ENCODE data around the gene JAK1.

The JAK1 gene

DNA sequence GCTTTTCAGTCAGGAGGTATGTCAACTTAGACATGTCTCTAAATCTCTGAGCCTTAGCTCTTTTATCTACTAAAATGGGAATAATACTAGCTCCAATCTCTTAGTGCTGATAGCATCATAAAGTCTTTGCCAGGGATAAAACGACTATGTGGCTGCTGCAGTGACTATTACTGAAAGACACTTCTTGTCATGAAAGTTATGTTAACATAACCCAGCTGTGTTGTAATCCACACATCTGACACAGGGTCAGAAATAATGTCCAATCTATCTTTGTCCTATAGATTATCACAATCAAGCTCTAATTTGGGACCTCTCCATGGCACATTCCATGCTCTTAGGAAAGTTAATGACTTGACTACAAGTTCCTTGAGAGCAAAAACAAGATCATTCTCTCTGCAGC is 62.8 kb downstream of the JAK1 start:
- no peaks in the 10 kb centered on the region for H3K9me3 ChIP-seq (ENCODE audit: control insufficient read depth, insufficient read depth, low read depth, low read length)
- no peak overlapping the region for H3K27ac ChIP-seq (ENCODE audit: extremely low read depth, low read depth, low read length)
- CTCF ChIA-PET = interaction anchor here (0.7 kb wide), 1 partner anchor 59 kb away, joined by 4 read pairs; no protein-coding TSS in a partner anchor
- POLR2A ChIA-PET = no interaction called here
- no peak overlapping the region for H3K4me3 ChIP-seq (ENCODE audit: low read depth, low read length)
- no peaks in the 10 kb centered on the region for H3K36me3 ChIP-seq (ENCODE audit: control insufficient read depth in 2 of 2, insufficient read depth in 1 of 2, low read length in 2 of 2)
- H3K4me1 ChIP-seq (ENCODE audit: control insufficient read depth, insufficient read depth, low read length) = no peaks in the 10 kb centered on the region
- TF ChIP-seq ZNF335 (tag by site-specific recombination; conservative IDR thresholded peaks at IDR 0.05) (no peak), PRDM6 (tag by site-specific recombination; IDR thresholded peaks at IDR 0.05) (no peak), AEBP2 (tag by site-specific recombination; IDR thresholded peaks at IDR 0.05; ENCODE audit: borderline replicate concordance) (no peak), ZNF140 (tag by site-specific recombination; IDR thresholded peaks at IDR 0.05) (no peak), OVOL3 (tag by site-specific recombination; IDR thresholded peaks at IDR 0.05) (no peak), ZNF645 (tag by site-specific recombination; IDR thresholded peaks at IDR 0.05) (no peak), GLIS1 (tag by site-specific recombination; IDR thresholded peaks at IDR 0.05) (no peak), ZNF785 (tag by site-specific recombination; IDR thresholded peaks at IDR 0.05) (no peak), PRDM2 (tag by site-specific recombination; IDR thresholded peaks at IDR 0.05; ENCODE audit: borderline replicate concordance) (no peak), SP2 (tag by site-specific recombination; IDR thresholded peaks at IDR 0.05) (no peak), ZNF311 (tag by site-specific recombination; IDR thresholded peaks at IDR 0.05; ENCODE audit: borderline replicate concordance) (no peak), ZBTB44 (tag by site-specific recombination; IDR thresholded peaks at IDR 0.05) (no peak), REST (tag by site-specific recombination; IDR thresholded peaks at IDR 0.05) (no peak)
- TF ChIP-seq, protein P1, sequence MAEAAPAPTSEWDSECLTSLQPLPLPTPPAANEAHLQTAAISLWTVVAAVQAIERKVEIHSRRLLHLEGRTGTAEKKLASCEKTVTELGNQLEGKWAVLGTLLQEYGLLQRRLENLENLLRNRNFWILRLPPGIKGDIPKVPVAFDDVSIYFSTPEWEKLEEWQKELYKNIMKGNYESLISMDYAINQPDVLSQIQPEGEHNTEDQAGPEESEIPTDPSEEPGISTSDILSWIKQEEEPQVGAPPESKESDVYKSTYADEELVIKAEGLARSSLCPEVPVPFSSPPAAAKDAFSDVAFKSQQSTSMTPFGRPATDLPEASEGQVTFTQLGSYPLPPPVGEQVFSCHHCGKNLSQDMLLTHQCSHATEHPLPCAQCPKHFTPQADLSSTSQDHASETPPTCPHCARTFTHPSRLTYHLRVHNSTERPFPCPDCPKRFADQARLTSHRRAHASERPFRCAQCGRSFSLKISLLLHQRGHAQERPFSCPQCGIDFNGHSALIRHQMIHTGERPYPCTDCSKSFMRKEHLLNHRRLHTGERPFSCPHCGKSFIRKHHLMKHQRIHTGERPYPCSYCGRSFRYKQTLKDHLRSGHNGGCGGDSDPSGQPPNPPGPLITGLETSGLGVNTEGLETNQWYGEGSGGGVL (tag by site-specific recombination; IDR thresholded peaks at IDR 0.05) = no peak
- TF ChIP-seq, protein P2, sequence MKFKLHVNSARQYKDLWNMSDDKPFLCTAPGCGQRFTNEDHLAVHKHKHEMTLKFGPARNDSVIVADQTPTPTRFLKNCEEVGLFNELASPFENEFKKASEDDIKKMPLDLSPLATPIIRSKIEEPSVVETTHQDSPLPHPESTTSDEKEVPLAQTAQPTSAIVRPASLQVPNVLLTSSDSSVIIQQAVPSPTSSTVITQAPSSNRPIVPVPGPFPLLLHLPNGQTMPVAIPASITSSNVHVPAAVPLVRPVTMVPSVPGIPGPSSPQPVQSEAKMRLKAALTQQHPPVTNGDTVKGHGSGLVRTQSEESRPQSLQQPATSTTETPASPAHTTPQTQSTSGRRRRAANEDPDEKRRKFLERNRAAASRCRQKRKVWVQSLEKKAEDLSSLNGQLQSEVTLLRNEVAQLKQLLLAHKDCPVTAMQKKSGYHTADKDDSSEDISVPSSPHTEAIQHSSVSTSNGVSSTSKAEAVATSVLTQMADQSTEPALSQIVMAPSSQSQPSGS (tag by site-specific recombination; IDR thresholded peaks at IDR 0.05; ENCODE audit: low read depth) = no peak
- TF ChIP-seq, protein P3, sequence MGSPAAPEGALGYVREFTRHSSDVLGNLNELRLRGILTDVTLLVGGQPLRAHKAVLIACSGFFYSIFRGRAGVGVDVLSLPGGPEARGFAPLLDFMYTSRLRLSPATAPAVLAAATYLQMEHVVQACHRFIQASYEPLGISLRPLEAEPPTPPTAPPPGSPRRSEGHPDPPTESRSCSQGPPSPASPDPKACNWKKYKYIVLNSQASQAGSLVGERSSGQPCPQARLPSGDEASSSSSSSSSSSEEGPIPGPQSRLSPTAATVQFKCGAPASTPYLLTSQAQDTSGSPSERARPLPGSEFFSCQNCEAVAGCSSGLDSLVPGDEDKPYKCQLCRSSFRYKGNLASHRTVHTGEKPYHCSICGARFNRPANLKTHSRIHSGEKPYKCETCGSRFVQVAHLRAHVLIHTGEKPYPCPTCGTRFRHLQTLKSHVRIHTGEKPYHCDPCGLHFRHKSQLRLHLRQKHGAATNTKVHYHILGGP (tag by site-specific recombination; IDR thresholded peaks at IDR 0.05) = no peak

All from HEK293 (cell line).